GM10847 (cell line): Measurements from ENCODE around the gene SLC66A2.

Experiments used
- POLR2A ChIP-seq: IDR thresholded peaks from 2 replicates; pipeline ENCODE4 v1.6.1; 2011; ENCODE audit not compliant: insufficient read length; ENCODE audit errors: extremely low read depth

Gene SLC66A2

GRCh38 chr18:79974025-79974654 lies 22.7 kb upstream of the SLC66A2 start:
- TF ChIP-seq POLR2A = no peak

DNA sequence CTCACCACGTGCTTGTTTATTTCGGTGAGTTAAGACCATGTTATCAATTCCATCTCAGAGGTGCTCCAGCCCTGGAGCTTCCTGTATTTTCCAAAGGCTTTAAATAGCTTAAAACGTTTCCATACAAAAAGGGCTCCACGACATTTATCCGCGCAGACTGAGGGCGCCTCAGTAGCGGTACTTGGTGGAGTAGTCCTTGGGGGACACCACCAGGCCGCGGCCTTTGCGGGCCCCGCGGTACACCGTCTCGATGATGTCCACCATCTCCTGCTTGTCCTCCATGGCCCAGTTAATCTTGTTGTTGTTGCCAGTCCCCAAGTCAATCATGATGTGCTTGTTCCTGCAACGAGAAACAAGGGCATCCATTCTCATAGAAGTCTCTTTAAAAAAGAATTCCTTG lies 22.1 kb upstream of the SLC66A2 start:
- no peak for TF ChIP-seq POLR2A

DNA sequence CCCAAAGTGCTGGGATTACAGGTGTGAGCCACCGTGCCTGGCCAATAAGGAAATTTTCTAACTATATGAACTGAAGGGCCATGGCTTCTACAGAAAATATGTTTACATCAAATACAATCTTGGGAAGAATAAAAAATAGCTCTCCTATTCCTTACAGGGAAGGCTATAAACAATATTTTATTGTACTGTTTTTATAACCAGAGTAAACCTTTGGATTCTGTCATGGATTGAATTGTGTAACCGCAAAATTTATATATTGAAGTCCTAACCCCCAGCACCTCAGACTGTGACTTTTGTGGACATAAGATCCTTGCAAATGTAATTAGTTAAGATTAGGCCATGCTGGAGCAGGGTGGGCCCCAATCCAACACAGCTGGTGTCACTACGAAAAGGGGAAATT lies 21.3 kb upstream of the SLC66A2 start:
- TF ChIP-seq POLR2A = no peak

DNA sequence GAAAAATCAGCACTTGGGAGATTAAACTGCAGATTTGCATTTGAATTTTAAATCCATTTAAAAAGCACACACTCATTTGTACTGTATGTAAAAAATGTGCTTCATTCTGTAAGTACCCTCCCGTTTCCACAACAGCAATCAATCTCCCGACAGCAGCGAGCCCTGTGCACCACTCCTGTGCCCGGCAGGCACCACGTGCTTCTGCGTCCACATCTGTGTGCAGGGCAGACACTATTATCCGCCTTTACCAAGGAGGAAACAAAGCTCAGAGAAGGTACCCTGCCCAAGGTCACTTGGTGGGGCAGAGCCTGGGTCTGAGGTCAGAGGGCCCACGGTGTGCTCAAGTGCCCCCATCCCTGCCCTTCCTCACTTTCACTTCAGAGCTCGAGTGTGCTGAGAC lies 20.5 kb upstream of the SLC66A2 start:
- TF ChIP-seq POLR2A = no peak

GRCh38 chr18:79971211-79971952 lies 19.9 kb upstream of the SLC66A2 start:
- TF ChIP-seq POLR2A = no peak

GRCh38 chr18:79970419-79971133 lies 19.1 kb upstream of the SLC66A2 start:
- TF ChIP-seq POLR2A = no peak

DNA sequence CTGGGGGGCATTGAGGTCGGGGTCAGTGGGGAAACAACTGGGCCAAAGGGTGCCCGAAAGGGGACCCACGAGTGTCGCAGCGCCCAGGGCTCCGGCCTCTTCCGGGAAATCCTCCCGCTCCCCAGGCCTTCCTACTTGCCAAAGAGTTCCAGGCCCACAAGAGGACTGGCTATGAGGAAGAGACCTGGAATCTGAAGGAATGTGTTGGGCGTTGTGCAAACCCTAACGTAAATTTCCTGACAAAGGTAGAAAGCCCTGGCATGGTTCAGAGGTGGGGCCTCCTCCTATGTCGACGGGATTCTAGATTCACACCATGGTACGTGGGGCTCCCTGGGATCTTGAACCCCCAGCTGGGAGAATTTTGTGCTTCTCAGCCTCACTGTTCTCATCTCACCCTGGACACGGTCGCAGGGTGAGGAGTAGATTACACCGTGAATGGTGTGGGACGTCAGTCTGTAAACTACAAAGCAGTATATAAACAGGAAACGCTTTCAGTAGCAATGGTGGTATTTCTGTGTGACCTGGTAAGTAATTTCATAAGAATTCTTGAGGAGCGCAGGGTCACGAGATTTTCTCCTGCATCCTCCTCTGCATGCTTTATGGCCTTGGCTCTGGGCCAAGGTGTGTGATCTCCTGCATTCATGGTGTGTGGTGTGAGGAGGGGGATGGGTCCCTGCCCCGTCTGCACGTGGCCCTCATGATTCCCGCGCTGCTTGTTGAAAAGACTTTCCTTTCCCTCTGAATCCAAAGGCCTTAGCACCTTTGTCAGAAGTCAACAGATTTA lies 13.9 kb upstream of the SLC66A2 start:
- TF ChIP-seq POLR2A = no peak

DNA sequence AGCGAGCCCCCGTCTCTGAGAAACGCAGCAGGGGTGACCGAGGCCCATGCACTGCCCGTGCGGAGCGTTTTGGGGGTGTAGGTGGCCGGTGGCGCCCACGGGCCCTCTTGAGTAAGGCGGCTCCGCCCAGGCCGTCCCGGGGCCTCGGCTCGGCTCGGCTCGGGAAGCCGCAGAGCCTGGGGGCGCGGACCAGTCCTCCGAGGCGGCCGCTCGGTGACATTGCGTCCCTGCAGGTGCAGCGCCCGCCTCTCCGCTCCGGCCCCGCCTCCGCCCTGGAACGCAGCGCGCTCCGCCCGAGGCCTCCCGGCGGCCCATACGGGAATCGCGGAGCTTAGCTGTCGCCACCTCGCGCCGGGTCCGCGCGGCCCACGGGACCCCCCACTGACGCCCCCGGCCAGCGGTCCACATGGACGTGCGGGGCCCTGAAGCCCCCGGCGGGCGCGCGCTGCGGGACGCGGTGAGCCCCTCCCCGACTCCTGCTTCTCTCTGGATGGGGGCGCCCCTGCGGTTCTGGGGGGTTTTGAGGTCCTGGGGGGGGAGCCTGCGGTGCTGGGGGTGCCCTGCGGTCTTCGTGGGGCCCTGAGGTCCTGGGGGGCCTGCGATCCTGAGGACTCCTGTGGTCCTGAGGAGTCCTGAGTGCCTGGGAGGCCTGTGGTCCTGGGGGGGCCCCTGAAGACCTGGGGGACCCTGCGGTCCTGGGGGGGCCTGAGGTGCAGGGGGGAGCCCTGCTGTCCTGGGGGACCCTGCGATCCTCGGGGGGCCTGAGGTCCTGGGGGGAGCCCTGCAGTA lies 13.1 kb upstream of the SLC66A2 start, which contains the start of gene HSBP1L1:
Gene HSBP1L1, plus strand, starts transcription at position 314 of the 789 bp plus-strand sequence. Its CDS starts 93 bp downstream, at position 407.
- peak; percentile 25 for TF ChIP-seq POLR2A

DNA sequence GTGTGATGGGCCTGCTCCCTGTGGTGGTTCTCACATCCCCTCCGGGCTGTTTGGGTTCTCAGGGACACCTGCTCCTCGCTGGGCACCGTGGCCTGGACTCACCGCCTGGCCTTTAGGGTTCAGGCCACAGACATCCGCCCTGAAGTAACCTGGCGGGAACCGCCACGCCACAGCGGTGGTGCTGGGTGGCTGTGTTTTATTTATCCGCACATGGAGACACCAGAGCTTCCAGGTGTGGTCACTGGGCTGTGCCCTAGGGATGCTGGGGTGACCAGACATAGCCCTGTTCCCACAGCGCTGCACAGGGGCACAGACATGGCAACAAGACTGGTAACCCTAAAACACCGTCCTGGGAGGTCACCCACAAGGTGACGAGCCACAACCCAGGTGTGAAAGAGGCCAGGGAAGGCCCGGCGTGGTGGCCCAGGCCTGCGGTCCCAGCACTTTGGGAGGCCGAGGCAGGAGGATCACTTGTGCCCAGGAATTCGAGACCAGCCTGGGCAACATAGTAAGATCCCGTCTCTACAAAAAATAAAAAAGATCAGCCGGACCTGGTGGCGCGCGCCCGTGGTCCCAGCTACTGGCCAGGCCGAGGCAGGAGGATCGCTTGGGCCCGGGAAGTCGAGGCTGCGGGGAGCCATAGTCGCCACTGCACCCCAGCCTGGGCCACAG lies 12.3 kb upstream of the SLC66A2 start:
- no peak for TF ChIP-seq POLR2A

GRCh38 chr18:79962835-79963657 lies 11.6 kb upstream of the SLC66A2 start:
- TF ChIP-seq POLR2A = no peak

DNA sequence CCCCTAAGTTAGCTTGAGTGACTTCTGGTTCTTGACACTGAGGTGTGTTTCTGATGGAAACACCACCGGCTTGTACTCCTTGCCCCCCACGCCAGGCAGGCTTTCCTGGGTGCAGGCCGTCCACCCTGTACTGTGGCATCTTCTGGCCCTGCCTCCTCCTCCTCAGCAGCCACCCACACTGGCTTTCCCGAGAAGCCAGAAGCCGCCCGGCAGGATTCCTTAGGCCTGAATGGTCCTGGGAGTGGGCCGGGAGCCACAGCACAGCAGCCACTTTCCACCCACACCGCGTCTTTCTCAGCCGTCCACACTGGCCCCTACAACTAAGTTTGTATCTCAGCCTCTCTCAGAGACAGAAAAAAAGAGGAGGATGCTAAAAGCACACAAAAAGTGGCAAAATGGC lies 10.9 kb upstream of the SLC66A2 start:
- no peak for TF ChIP-seq POLR2A

DNA sequence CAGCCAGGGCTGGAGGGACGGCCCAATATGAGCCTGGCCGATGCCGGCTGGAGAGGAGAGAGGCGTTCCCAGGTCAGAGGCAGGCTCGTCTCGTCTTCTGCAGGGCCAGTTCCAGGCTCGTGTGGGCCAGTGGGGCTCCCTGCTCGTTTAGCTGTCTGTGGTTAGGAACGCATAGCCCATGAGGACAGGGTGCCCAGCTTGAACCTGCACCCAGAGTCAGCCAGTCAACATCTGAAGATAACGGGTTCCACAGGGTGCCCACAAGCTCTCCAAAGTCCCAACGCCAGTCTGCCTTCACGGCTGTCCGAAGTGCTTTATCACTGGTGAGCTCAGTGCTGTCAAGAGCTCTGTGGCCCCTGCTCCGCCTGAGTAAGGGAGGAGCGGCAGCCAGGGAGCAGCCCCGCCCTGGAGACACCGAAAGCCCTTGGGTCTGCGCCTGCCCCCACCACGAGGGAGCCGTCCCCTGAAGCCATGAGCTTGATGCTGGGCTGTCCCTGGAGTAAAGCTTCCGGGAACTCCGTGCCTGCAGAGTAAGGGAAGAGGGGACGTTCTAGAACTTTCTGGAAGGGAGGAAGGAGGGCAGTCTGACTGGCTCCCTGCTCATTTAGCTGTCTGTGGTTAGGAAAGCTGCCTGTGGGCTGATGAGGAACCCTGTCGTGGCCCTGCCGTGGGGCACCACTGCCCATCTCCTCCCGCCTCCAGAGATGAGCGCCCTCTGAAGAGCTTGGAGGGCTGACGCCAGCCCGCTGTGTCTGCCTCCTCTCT lies 10.3 kb upstream of the SLC66A2 start:
- TF ChIP-seq POLR2A = no peak
